WERI-Rb-1 (cell line): Measurements from ENCODE around the gene LRCH3.
A peak's percentile ranks its signal among the peaks of the same experiment; 100 is the strongest.

Experiments used
- DNase-seq: peaks from one replicate; pipeline ENCODE4 v3.0.0-alpha.2; 2020
- H3K27ac ChIP-seq: fragments of 250-450 bp; sonication (Bioruptor Pico); 2 replicates; pipeline ENCODE4 v1.5.1; 2020; ENCODE audit warnings: mild to moderate bottlenecking, moderate library complexity
- H3K27me3 ChIP-seq: fragments of 250-450 bp; sonication (Bioruptor Pico); 2 replicates; pipeline ENCODE4 v1.5.1; 2021; ENCODE audit warnings: mild to moderate bottlenecking, low read depth, moderate library complexity; ENCODE audit not compliant: insufficient read depth, severe bottlenecking
- H3K36me3 ChIP-seq: fragments of 250-450 bp; sonication (Bioruptor Pico); 2 replicates; pipeline ENCODE4 v1.5.1; 2020; ENCODE audit warnings: mild to moderate bottlenecking, moderate library complexity
- H3K4me3 ChIP-seq: 2 replicates; pipeline ENCODE4 v1.5.1; 2011; ENCODE audit warnings: low read depth, mild to moderate bottlenecking, control low read depth, low read length
- H3K9me3 ChIP-seq: fragments of 250-450 bp; sonication (Bioruptor Pico); 2 replicates; pipeline ENCODE4 v1.5.1; 2021; ENCODE audit warnings: mild to moderate bottlenecking, moderate library complexity; ENCODE audit not compliant: severe bottlenecking
- CTCF ChIP-seq: IDR thresholded peaks from 2 replicates; pipeline ENCODE4 v1.5.1; 2011; ENCODE audit warnings: low read depth, mild to moderate bottlenecking, control low read depth, inconsistent platforms, low read length

The LRCH3 gene

GRCh38 chr3:197801891-197802778 is 11.1 kb downstream of the LRCH3 start:
- Histone ChIP-seq H3K4me3 (no peak overlapping the region), H3K9me3 (no peaks in the 10 kb centered on the region), H3K27ac (no peak overlapping the region), H3K27me3 (no peaks in the 10 kb centered on the region), H3K36me3 (no peaks in the 10 kb centered on the region)
- DNase-seq, result no peak
- TF ChIP-seq CTCF, result peak; percentile 22; the same call in 1 of the 2 replicates

- H3K9me3 ChIP-seq, result no peaks in the 10 kb centered on the region
- TF ChIP-seq CTCF, result 0 out of 2 replicates have a peak, but pooled peaks have one; percentile 8
- no peak for DNase-seq
- H3K36me3 ChIP-seq, result no peaks in the 10 kb centered on the region
- no peaks in the 10 kb centered on the region for H3K27me3 ChIP-seq
- H3K27ac ChIP-seq, result no peak overlapping the region
- H3K4me3 ChIP-seq, result no peak overlapping the region
Observed at GRCh38 chr3:197802779-197803459, 11.9 kb downstream of the LRCH3 start.

GRCh38 chr3:197804511-197804910 is 13.5 kb downstream of the LRCH3 start:
- Histone ChIP-seq H3K27me3 (no peaks in the 10 kb centered on the region), H3K9me3 (no peaks in the 10 kb centered on the region), H3K4me3 (no peak overlapping the region), H3K27ac (no peak overlapping the region), H3K36me3 (no peaks in the 10 kb centered on the region)
- DNase-seq, result no peak
- no peak for TF ChIP-seq CTCF

GRCh38 chr3:197807969-197808587 is 17.0 kb downstream of the LRCH3 start:
- no peaks in the 10 kb centered on the region for H3K27me3 ChIP-seq
- no peak for DNase-seq
- H3K9me3 ChIP-seq, result no peaks in the 10 kb centered on the region
- no peak for TF ChIP-seq CTCF
- no peaks in the 10 kb centered on the region for H3K36me3 ChIP-seq
- H3K27ac ChIP-seq, result no peak overlapping the region
- H3K4me3 ChIP-seq, result no peak overlapping the region

- H3K9me3 ChIP-seq, result no peaks in the 10 kb centered on the region
- H3K27me3 ChIP-seq, result no peaks in the 10 kb centered on the region
- TF ChIP-seq CTCF, result no peak
- no peak overlapping the region for H3K27ac ChIP-seq
- DNase-seq, result no peak
- no peak overlapping the region for H3K4me3 ChIP-seq
- no peaks in the 10 kb centered on the region for H3K36me3 ChIP-seq
Observed at GRCh38 chr3:197809356-197810020, 18.4 kb downstream of the LRCH3 start.
